ENCODE results near the gene MAPKAPK2. TPM values are rescaled to one million over a fixed set of nuclear protein-coding genes. Genes with fewer than 3 reads are reported as not detected.

Gene MAPKAPK2
- total and polyA plus RNA-seq, 2 of the 13 experiments (the other 11 are each of a cell fraction or from before 2014, with no cell fraction given): 16.6 to 34.0 TPM

- ChIA-PET POLR2A (interaction anchor here (1.1 kb wide), 1 partner anchor 16 kb away, joined by 3 read pairs; no protein-coding TSS in a partner anchor), CTCF (ENCODE audit: low intra/inter-chr PET ratio, low total read pairs) (no interaction called here)
- Histone ChIP-seq H3K27ac (ENCODE audit: extremely low read length, insufficient read depth, low read length) (peak overlapping the region; percentile 46), H3K36me3 (replicated peaks in 1 of 2; ENCODE audit: control insufficient read depth in 1 of 2, insufficient read depth in 2 of 2, low read length in 2 of 2) (peaks cover 0 to 11% of the 10 kb centered on the region in 2 experiments; a peak in 3 of 5 replicates), H3K9ac (ENCODE audit: insufficient read depth, low read depth, low read length) (no peak overlapping the region; the same call in 1 of the 2 replicates), H3K79me2 (ENCODE audit: insufficient read depth, low read length) (peaks cover 53% of the 10 kb centered on the region), H3K4me2 (ENCODE audit: low read depth, low read length) (peak overlapping the region; percentile 31; the same call in 1 of the 2 replicates), H3K4me1 (ENCODE audit: insufficient read depth, low read length) (peaks cover 48% of the 10 kb centered on the region), H3K27me3 (ENCODE audit: control insufficient read depth in 1 of 2, insufficient read depth in 2 of 2, low read length in 2 of 2) (no peaks in the 10 kb centered on the region), H2AFZ (ENCODE audit: low read length) (no peak overlapping the region), H3K4me3 (replicated peaks in 1 of 3; ENCODE audit: insufficient read depth in 1 of 3, low read depth in 2 of 3, low read length in 3 of 3) (0 out of 6 replicates have a peak overlapping the region, but pooled peaks of 1 of the 3 experiments have one; percentile 3), H4K20me1 (ENCODE audit: insufficient read depth, low read length) (no peaks in the 10 kb centered on the region; the same call in none of the 2 replicates), H3K9me3 (ENCODE audit: low read length) (no peaks in the 10 kb centered on the region)
- ATAC-seq: no peak
- TF ChIP-seq SALL1 (CRISPR knock-in tag; IDR thresholded peaks at IDR 0.05) (no peak), ZC3H13 (CRISPR knock-in tag; IDR thresholded peaks at IDR 0.05) (0 out of 2 replicates have a peak, but pooled peaks have one; percentile 28)
- in situ Hi-C loops (cut with HindIII; ENCODE audit: extremely low pct_ligation_motif_present, low pct_unique_long_range_greater_than_20kb): no loop called here
- no peak for DNase-seq (ENCODE audit: low spot score)
- intact Hi-C loops (cut with micrococcal nuclease; ENCODE audit: unreplicated experiment): no loop called here
- no peak for FAIRE-seq
- 76% methylated on average over 2 of the region's 2 CpGs for WGBS (ENCODE audit: low lambda C conversion rate)
- no TSS peak for BruUV-seq (replicated peaks)
Measured at GRCh38 chr1:206700445-206701036, 15.8 kb downstream of the MAPKAPK2 start.

GRCh38 chr1:206702260-206702659 lies 17.6 kb downstream of the MAPKAPK2 start:
- H4K20me1 ChIP-seq (ENCODE audit: insufficient read depth, low read length): no peaks in the 10 kb centered on the region; the same call in 1 of the 2 replicates
- ChIA-PET POLR2A (no interaction called here), CTCF (ENCODE audit: low intra/inter-chr PET ratio, low total read pairs) (no interaction called here)
- no peak overlapping the region for H2AFZ ChIP-seq (ENCODE audit: low read length)
- FAIRE-seq: no peak
- H3K27ac ChIP-seq (ENCODE audit: extremely low read length, insufficient read depth, low read length): no peak overlapping the region
- intact Hi-C loops (cut with micrococcal nuclease; ENCODE audit: unreplicated experiment) (no loop called here), in situ Hi-C loops (cut with HindIII; ENCODE audit: extremely low pct_ligation_motif_present, low pct_unique_long_range_greater_than_20kb) (no loop called here)
- ATAC-seq: no peak
- H3K27me3 ChIP-seq (ENCODE audit: control insufficient read depth in 1 of 2, insufficient read depth in 2 of 2, low read length in 2 of 2): no peaks in the 10 kb centered on the region
- H3K4me1 ChIP-seq (ENCODE audit: insufficient read depth, low read length): peaks cover 44% of the 10 kb centered on the region
- H3K9ac ChIP-seq (ENCODE audit: insufficient read depth, low read depth, low read length): no peak overlapping the region
- WGBS (ENCODE audit: low lambda C conversion rate): 95% methylated on average over 7 of the region's 7 CpGs
- DNase-seq (ENCODE audit: low spot score): no peak
- TF ChIP-seq MIER2 (CRISPR knock-in tag; IDR thresholded peaks at IDR 0.05) (no peak), DNMT3B (CRISPR knock-in tag; conservative IDR thresholded peaks at IDR 0.05) (no peak), ATF3 (CRISPR knock-in tag; IDR thresholded peaks at IDR 0.05) (no peak), TP53 (CRISPR knock-in tag; conservative IDR thresholded peaks at IDR 0.05) (no peak), KDM3A (CRISPR knock-in tag; IDR thresholded peaks at IDR 0.05; ENCODE audit: low read depth) (no peak), TFE3 (CRISPR knock-in tag; IDR thresholded peaks at IDR 0.05) (no peak), BRCA1 (CRISPR knock-in tag; IDR thresholded peaks at IDR 0.05) (no peak), ZNF619 (CRISPR knock-in tag; IDR thresholded peaks at IDR 0.05) (no peak), PAX8 (CRISPR knock-in tag; IDR thresholded peaks at IDR 0.05; ENCODE audit: borderline replicate concordance) (no peak), ZNF670 (CRISPR knock-in tag; IDR thresholded peaks at IDR 0.05; ENCODE audit: borderline replicate concordance) (no peak), DR1 (CRISPR knock-in tag; IDR thresholded peaks at IDR 0.05) (no peak), ZSCAN30 (CRISPR knock-in tag; IDR thresholded peaks at IDR 0.05) (no peak), REPIN1 (CRISPR knock-in tag; IDR thresholded peaks at IDR 0.05; ENCODE audit: borderline replicate concordance, low read depth) (no peak), ZNF138 (CRISPR knock-in tag; IDR thresholded peaks at IDR 0.05; ENCODE audit: low read depth) (no peak)
- no peak overlapping the region for H3K4me3 ChIP-seq (replicated peaks in 1 of 3; ENCODE audit: insufficient read depth in 1 of 3, low read depth in 2 of 3, low read length in 3 of 3)
- H3K9me3 ChIP-seq (ENCODE audit: low read length): no peaks in the 10 kb centered on the region
- no TSS peak for BruUV-seq (replicated peaks)
- H3K4me2 ChIP-seq (ENCODE audit: low read depth, low read length): no peak overlapping the region
- H3K36me3 ChIP-seq (replicated peaks in 1 of 2; ENCODE audit: control insufficient read depth in 1 of 2, insufficient read depth in 2 of 2, low read length in 2 of 2): peaks cover 0 to 8% of the 10 kb centered on the region in 2 experiments; a peak in 3 of 5 replicates
- peaks cover 47% of the 10 kb centered on the region for H3K79me2 ChIP-seq (ENCODE audit: insufficient read depth, low read length)
